ENCODE data around the gene CCDC86.
A peak's percentile ranks its signal among the peaks of the same experiment; 100 is the strongest.

Gene CCDC86

DNA sequence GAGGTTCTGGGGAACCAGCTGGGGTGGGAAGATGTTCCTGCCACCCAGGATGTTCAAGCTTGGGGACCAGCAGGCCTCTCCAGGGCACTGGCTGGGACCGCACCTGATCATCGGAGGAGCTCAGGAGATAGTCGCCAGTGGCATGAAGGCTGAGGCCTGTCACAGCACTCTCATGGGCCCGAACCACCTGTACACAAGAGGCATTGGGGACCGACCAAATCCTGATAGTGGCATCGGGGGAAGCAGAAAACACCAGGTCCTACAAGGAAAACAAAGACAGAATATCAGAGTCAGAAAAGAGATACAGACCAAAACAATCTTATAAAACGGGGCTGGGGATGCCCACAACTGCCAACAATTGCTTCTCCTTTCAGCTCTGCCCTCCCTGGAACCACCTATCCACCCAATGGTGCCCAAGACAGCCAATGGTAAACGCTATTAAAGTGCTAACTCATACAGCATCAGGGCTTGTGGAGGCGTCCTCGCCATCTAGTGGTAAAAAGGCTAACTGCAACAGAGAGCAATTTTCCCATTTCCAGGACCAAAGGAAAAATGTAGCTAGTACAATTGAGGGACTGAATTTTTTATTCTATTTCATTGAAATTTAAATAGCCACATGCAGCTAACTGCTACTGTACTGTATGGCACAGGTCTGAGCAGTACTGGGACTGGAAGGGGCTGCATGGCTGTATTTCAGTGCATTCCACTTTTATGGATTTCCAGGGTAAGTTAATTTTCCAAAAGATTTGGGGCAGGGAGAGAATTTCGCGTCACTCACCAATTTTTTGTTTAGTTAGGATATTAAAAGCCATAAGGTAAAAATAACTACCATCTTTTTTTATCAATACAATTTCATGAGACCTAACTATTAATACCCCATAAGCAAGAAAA lies 57.4 kb downstream of the CCDC86 start:
- DNase-seq: peak in 1 of 2 donors; percentile 53

- no peak for DNase-seq
Observed at GRCh38 chr11:60899977-60900376, 58.1 kb downstream of the CCDC86 start.
